Lower leg skin (tissue), 3 donors: ENCODE measurements around the gene MRPL18.

ENCODE experiments used
- POLR2A ChIP-seq, 2 donors: fragments of 450-650 bp; IDR thresholded peaks; one replicate each; pipeline ENCODE4 v1.6.1; 2016 to 2017; ENCODE audit warnings: antibody characterized with exemption in 2 of 2, mild to moderate bottlenecking in 1 of 2, moderate library complexity in 1 of 2
- TF ChIP-seq, protein P1 (sequence below), 3 donors: fragments of 450-650 bp; IDR thresholded peaks; one replicate each; pipeline ENCODE4 v1.5.1; 2016; ENCODE audit warnings: antibody characterized with exemption in 3 of 3, mild to moderate bottlenecking in 3 of 3, moderate library complexity in 2 of 3

DNA sequence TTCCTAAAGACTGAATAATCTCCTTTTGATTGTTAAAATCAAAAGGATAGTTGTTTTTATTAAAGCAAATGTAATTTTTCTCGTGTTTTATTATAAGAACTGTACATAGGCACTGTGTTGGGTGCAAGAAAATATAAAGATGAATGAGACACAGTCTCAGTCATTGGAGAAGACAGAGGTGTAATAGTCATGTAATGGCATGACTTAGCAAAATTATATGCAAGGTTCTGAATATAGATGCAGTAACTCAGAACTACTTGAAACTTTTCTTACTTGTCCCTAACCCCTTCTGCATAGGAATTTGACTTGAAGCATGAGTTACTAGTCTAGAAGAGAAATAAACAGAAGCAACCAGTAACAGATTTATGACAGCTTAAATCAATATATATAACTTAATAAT lies 48.1 kb upstream of the MRPL18 start:
- TF ChIP-seq, protein P1, sequence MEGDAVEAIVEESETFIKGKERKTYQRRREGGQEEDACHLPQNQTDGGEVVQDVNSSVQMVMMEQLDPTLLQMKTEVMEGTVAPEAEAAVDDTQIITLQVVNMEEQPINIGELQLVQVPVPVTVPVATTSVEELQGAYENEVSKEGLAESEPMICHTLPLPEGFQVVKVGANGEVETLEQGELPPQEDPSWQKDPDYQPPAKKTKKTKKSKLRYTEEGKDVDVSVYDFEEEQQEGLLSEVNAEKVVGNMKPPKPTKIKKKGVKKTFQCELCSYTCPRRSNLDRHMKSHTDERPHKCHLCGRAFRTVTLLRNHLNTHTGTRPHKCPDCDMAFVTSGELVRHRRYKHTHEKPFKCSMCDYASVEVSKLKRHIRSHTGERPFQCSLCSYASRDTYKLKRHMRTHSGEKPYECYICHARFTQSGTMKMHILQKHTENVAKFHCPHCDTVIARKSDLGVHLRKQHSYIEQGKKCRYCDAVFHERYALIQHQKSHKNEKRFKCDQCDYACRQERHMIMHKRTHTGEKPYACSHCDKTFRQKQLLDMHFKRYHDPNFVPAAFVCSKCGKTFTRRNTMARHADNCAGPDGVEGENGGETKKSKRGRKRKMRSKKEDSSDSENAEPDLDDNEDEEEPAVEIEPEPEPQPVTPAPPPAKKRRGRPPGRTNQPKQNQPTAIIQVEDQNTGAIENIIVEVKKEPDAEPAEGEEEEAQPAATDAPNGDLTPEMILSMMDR (IDR thresholded peaks at IDR 0.05) = no peak
- TF ChIP-seq POLR2A (IDR thresholded peaks at IDR 0.05) = no peak
